HEK293T (cell line): ENCODE results near the gene OBP2B.

ENCODE experiments used
- CTCF ChIA-PET: fragments of 350-600 bp; formaldehyde crosslinking; extraction: SDS; loops from one replicate; lab custom pipeline; 2021; ENCODE audit warnings: antibody characterized with exemption, inconsistent platforms; lab: Yijun Ruan, JAX
- POLR2A ChIA-PET: fragments of 350-600 bp; formaldehyde crosslinking; extraction: SDS; loops from one replicate; lab custom pipeline; 2020; ENCODE audit warnings: antibody characterized with exemption, inconsistent platforms; lab: Yijun Ruan, JAX
- DNase-seq: peaks from one replicate; pipeline ENCODE4 v3.0.0; 2012; ENCODE audit warnings: mixed read lengths; ENCODE audit errors: extremely low spot score
- ARNT ChIP-seq: fragments of 450-650 bp; IDR thresholded peaks from 2 replicates; pipeline ENCODE4 v1.6.1; 2017; ENCODE audit warnings: mild to moderate bottlenecking
- BHLHE40 ChIP-seq: fragments of 450-650 bp; IDR thresholded peaks from 2 replicates; pipeline ENCODE4 v1.6.1; 2016; ENCODE audit warnings: mild to moderate bottlenecking, moderate library complexity, borderline replicate concordance
- CTBP1 ChIP-seq: fragments of 450-650 bp; IDR thresholded peaks from 2 replicates; pipeline ENCODE4 v1.6.1; 2016; ENCODE audit warnings: borderline replicate concordance
- ELF4 ChIP-seq: fragments of 450-650 bp; IDR thresholded peaks from 2 replicates; pipeline ENCODE4 v1.6.1; 2017; ENCODE audit warnings: antibody characterized with exemption
- FOXA1 ChIP-seq: fragments of 450-650 bp; IDR thresholded peaks from 2 replicates; pipeline ENCODE4 v1.6.1; 2016; ENCODE audit warnings: mild to moderate bottlenecking
- FOXK2 ChIP-seq: fragments of 450-650 bp; IDR thresholded peaks from 2 replicates; pipeline ENCODE4 v1.6.1; 2016; ENCODE audit warnings: mild to moderate bottlenecking
- FOXM1 ChIP-seq: fragments of 450-650 bp; IDR thresholded peaks from 2 replicates; pipeline ENCODE4 v1.6.1; 2017; ENCODE audit warnings: mild to moderate bottlenecking, borderline replicate concordance
- HDGF ChIP-seq: fragments of 450-650 bp; IDR thresholded peaks from 2 replicates; pipeline ENCODE4 v1.6.1; 2017; ENCODE audit warnings: antibody characterized with exemption, borderline replicate concordance
- L3MBTL2 ChIP-seq: fragments of 450-650 bp; conservative IDR thresholded peaks from 2 replicates; pipeline ENCODE4 v1.6.1; 2016; ENCODE audit warnings: mild to moderate bottlenecking
- LEF1 ChIP-seq: fragments of 450-650 bp; IDR thresholded peaks from 2 replicates; pipeline ENCODE4 v1.6.1; 2017; ENCODE audit warnings: mild to moderate bottlenecking, borderline replicate concordance
- NFRKB ChIP-seq: fragments of 450-650 bp; IDR thresholded peaks from 2 replicates; pipeline ENCODE4 v1.6.1; 2016; ENCODE audit warnings: mild to moderate bottlenecking, moderate library complexity
- SP1 ChIP-seq: fragments of 450-650 bp; IDR thresholded peaks from 2 replicates; pipeline ENCODE4 v1.6.1; 2017
- SUZ12 ChIP-seq: fragments of 450-650 bp; IDR thresholded peaks from 2 replicates; pipeline ENCODE4 v1.6.1; 2016; ENCODE audit warnings: mild to moderate bottlenecking
- TARDBP ChIP-seq: fragments of 450-650 bp; IDR thresholded peaks from 2 replicates; pipeline ENCODE4 v1.6.1; 2016
- ZNF384 ChIP-seq: fragments of 450-650 bp; IDR thresholded peaks from 2 replicates; pipeline ENCODE4 v1.6.1; 2016
- TF ChIP-seq, protein P1 (sequence below): fragments of 450-650 bp; IDR thresholded peaks from 2 replicates; pipeline ENCODE4 v1.6.1; 2016

Gene OBP2B

DNA sequence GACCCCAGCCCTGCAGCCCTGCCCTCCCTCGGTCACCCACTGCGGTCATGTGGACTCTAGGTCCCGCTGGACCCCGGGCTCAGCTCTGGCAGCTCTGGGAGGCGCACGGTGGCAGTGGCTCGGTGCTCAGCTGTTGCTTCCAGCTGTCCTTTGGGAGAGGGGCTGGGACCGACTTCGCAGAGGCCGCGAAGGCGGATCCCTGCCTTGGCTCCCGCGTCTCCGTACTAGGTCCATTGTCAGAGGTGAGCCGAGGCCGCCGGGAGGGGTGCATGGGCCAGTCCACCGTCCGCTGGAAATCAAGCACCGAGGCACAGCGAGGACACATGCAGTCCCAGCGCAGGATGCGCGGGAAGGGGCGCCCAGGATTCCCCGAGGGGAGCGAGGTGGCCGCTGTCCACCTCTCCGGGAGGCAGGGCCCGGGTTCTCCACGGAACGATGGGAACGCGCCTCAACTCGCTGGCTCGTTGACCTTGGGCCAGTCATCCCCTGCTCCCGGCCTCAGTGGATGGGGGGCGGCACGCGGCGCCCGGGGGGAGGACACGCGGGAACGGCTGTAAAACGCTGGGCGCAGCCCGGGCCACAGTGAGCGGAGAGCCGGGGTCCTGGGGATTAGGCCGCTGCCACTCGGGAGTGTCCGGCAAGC lies 46.1 kb downstream of the OBP2B start:
- no peak for DNase-seq
- TF ChIP-seq ZNF384 (no peak), L3MBTL2 (no peak), CTBP1 (no peak), TARDBP (no peak), SUZ12 (no peak), FOXM1 (no peak), FOXK2 (no peak), SP1 (no peak), BHLHE40 (no peak), ELF4 (no peak), NFRKB (no peak), FOXA1 (no peak), LEF1 (no peak), HDGF (no peak), ARNT (no peak)
- TF ChIP-seq, protein P1, sequence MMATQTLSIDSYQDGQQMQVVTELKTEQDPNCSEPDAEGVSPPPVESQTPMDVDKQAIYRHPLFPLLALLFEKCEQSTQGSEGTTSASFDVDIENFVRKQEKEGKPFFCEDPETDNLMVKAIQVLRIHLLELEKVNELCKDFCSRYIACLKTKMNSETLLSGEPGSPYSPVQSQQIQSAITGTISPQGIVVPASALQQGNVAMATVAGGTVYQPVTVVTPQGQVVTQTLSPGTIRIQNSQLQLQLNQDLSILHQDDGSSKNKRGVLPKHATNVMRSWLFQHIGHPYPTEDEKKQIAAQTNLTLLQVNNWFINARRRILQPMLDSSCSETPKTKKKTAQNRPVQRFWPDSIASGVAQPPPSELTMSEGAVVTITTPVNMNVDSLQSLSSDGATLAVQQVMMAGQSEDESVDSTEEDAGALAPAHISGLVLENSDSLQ: no peak
- POLR2A ChIA-PET: no interaction called here
- CTCF ChIA-PET: no interaction called here

DNA sequence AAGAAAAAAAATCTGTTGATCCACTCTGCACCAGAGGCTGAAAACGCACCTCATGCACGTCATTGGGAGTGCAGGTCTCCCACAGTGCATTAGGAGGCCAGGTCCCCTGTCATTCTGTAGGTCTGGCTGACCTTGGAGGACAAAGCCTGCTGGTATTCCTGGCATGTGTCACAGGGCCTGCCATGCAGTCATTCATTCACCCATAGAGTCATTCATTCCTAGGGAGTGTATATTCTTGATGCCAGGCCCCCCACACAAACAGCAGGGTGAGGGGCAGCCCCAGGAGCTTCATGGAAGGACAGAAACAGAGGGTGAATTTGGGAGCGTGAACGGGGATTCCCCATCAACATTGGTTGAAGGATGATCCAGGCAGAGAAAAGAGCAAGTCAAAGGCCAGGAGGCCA lies 47.5 kb downstream of the OBP2B start:
- ChIA-PET CTCF (interaction anchor here (0.5 to 0.6 kb wide), 2 partner anchors 214 to 215 kb away, joined by 4 read pairs; partner anchors contain the start of gene STKLD1), POLR2A (no interaction called here)
- TF ChIP-seq NFRKB (no peak), TARDBP (no peak), SUZ12 (no peak), CTBP1 (no peak)
- DNase-seq: no peak

DNA sequence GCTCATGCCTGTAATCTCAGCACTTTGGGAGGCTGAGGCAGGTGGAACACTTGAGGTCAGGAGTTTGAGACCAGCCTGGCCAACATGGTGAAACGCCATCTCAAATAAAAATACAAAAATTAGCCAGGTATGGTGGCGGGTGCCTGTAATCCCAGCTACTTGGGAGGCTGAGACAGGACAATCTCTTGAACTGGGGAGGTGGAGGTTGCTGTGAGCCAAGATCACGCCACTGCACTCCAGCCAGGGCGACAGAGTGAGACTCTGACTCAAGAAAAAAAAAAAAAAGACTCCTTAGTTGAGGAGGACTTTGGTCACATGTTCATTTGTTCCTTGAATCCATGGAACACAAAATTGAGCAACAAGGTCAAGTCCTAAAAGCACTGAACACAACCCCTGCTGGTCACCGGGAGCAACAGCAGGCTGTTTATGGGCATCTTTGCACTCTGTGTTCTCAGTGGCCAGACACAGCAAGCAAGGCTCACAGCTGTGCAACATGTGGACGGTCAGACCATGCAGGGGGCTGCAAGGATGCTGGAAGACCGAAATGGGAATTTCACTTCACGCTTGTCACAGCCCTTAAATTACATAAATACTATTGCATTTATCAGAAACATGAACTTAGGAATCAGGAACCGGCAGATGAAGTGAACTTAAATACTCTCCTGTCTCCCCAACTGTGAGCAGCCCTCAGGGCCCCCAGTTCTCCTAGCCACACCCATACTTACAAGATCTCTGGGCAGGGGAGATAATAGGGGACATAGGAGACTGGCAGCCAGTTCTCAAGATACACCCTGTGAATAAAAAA lies 48.1 kb downstream of the OBP2B start:
- peak; percentile 79 for DNase-seq
- TF ChIP-seq SUZ12 (no peak), ZNF384 (0 out of 2 replicates have a peak, but pooled peaks have one; percentile 36)
- CTCF ChIA-PET: interaction anchor here (0.6 to 0.7 kb wide), 2 partner anchors 214 to 493 kb away, joined by 3 to 4 read pairs; no protein-coding TSS in a partner anchor
- POLR2A ChIA-PET: no interaction called here

DNA sequence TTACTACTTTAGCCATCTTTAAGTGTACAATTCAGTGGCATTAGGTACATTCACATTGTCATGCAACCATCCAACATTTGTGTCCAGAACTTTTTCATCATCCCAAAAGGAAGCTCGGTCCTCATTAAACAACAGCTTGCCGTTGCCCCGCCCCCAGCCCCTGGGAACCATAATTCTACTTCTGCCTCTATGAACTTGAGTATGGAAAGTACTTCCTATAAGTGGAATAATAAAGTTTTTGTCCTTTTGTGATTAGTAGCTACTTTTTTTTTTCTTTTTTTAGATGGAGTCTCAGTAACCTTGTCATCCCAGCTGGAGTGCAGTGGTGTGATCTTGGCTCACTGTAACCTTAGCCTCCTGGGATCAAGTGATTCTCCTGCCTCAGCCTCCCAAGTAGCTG lies 50.4 kb downstream of the OBP2B start:
- ChIA-PET CTCF (interaction anchor here (0.6 to 1.3 kb wide), 4 partner anchors 9 to 105 kb away, joined by 3 to 4 read pairs (median 3); no protein-coding TSS in a partner anchor), POLR2A (interaction anchor here (2.4 kb wide), 1 partner anchor 9 kb away, joined by 12 read pairs; no protein-coding TSS in a partner anchor)
- TF ChIP-seq ELF4 (no peak), FOXM1 (no peak), SUZ12 (no peak), ARNT (no peak), FOXK2 (no peak), NFRKB (no peak), CTBP1 (no peak), SP1 (no peak), TARDBP (no peak), BHLHE40 (no peak)
- TF ChIP-seq, protein P1: no peak
- DNase-seq: no peak
